ENCODE measurements around the gene PTPRK. TPM values are rescaled to one million over a fixed set of nuclear protein-coding genes. Genes with fewer than 3 reads are reported as not detected.

Gene PTPRK
- total RNA-seq: 13.0 TPM

DNA sequence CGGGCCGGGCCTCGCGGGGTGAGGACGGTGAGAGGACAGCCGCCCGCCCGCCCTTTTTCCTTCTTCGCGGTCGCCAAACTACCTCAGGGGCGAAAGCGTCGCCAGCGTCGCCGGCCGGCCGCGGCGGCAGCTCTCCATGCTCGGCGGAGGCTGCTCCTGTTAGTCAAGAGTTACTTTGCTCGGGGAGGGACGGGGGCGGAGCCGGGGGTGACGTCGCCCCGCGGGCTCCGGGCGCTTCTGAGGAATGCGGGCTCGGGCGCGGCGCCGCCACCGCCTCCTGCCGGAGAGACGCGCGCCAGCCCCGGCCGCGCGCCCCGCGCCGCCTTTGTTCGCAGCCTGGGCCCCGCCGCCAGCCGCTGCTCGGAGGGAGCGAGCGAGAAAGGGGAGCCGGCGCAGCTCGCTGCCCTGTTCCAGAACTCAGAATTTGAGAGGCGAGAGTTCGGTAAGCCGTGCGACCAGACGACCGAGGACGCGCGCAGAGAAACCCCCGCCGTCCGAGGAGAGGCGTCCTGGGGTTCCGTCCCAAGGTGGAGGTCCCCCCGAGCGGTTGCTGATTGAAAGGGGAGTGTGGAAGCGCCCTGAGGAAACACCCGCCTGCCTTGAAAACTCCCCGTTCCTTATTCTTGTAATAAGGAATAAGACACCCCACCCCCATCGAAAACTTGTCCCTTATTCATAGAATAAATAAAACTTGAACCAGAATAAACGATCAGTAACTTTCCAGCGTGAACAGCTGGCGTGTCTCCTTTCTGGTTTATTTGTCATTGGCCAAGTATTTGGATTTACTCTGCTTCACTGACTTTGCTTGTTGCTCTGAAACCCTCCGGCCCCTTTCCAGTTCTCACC lies at the start of gene PTPRK:
Gene PTPRK, minus strand, starts transcription at position 164 of the 846 bp plus-strand sequence. CDS start 241 bp downstream, outside the sequence.
- peak; percentile 98 for ATAC-seq

DNA sequence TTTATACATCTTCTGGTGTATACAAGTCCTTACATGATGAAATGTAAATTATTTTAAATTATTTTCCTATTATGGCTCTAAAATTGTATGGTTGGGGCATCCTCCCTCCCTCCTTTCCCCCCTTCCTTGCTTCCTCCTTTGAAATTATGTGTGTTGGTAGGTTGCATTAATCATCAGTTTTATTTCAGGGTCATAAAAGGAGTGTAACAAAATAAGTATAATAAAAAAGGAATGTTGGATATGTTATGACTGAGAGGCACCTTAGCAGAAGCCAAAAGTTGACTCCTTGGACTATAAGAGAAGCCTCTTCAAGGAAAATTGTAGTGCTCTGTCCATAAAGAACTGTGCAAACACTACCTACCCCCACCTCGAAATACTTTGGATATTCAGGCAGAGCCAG lies 46.6 kb upstream of the PTPRK start:
- ATAC-seq: no peak

DNA sequence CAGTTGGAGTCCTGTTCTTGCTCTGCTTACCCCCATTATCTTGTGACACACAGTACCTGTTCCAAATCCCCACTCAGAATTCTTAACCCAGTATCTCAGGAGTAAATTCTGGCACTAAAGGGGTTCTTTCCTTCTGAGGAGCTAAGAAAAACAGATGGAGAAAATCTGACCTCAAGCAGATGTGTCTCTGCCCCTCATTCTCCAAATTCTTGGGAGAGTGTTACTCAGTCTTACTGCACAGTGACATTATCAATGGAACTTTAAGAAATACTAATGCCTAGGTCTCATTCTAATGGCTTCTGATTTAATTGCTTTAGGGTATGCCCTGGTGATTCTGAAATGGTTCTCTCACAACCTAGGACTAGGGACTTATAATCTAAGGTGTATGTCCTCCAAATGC lies 40.6 kb upstream of the PTPRK start:
- no peak for ATAC-seq

DNA sequence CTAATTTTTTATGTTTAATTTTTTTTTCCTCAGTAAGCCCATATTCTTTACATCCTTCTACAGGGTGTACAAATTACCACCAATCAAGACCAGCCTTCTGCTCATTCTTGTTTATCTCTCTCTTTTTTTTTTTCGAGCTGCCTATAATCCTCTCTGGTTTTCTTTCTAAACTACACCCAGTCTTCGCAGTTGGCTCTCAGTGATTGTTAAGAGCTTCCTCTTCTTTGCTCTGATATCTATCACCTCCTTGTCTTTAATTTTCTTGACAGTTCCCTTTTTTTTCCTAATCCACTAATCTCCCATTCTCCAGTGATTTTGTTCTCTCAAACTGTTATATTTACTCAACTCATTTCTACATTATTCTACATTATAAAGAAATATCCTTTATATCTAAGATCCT lies 38.5 kb upstream of the PTPRK start:
- ATAC-seq: no peak

DNA sequence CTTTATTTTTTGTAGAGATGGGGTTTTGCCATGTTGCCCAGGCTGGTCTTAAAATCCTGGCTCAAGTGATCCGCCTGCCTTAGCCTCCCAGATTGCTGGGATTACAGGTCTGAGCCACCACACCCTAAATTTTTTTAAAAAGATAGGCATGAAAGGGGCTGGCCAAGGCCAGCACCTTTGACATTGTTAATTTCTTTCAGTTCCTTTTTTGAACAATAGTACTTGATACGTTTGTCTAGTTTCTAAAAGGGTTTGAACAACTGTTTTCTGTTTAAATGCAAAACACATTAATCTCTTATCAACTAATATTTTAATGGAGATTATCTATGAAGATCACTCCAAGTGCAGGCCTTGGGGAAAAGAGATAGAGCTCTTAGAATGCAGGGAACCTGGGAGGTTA lies 37.6 kb upstream of the PTPRK start:
- ATAC-seq: no peak

DNA sequence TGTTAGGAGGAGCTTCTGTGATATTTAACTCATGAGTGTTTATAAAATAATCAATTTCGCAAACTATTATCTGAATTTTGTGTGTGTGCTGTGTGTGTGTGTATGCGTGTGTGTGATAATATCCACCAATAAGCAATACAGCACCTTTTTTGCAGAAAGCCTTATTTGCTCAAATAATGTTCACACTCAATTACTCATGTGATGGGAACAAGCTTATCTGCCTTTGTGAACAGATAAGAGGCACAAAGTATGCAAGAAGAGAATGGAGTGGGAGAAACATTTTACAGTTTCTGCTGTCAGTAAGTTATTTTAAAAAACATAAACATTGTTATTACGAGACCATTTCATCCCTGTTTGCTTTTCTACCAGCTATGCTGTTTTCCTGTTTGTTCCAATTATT lies 36.7 kb upstream of the PTPRK start:
- ATAC-seq: no peak

DNA sequence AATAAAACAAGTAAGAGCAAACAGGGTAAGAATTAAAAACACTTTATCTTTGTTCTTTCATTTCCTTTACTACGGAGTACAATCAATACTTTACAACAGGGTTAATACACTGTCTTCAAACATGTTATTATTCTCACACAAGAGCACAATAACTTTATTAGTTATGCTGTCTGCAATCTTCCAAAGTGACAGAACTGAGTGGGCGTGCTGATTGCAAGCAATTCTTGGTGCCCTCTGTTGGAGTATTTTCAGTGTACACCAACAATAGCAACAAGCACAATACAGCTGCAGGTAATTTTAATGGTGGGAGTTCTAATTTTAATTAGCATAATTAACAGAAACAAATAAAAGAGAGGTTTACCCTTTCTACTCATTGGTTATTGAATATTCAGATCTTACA lies 33.9 kb upstream of the PTPRK start:
- ATAC-seq: no peak

DNA sequence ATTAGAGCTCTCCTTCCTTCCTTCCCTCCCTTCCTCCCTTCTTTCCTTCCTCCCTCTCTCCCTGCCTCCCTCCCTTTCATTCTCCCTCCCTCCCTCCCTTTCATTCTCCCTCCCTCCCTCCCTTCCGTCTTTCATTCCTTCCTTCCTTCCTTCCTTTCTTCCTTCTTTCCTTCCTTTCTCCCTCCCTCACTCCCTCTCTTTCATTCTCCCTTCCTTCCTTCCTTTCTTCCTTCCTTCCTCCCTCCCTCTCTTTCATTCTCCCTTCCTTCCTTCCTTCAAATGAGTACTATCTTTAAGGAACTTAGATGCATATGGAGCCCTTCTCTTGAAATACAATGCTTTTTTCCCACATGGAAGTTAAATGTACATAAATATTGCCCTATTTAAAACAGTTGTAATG lies 20.9 kb upstream of the PTPRK start:
- no peak for ATAC-seq

DNA sequence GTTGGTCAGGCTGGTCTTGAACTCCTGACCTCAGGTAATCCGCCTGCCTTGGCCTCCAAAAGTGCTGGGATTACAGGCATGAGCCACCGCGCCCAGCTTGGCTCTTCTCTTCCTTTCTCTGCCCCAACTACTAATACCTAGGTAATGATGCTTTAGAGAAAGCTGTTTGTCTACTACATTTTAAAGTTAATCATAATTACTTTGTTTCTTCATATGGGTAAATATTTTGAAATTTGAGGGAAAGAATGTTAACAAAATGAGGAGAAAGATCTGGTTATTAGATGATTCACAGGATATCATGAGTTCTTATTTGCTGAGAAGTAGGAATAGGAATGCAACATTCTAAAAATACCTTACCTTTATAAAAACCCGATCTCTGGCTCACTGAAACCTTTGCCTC lies 18.4 kb upstream of the PTPRK start:
- ATAC-seq: no peak

DNA sequence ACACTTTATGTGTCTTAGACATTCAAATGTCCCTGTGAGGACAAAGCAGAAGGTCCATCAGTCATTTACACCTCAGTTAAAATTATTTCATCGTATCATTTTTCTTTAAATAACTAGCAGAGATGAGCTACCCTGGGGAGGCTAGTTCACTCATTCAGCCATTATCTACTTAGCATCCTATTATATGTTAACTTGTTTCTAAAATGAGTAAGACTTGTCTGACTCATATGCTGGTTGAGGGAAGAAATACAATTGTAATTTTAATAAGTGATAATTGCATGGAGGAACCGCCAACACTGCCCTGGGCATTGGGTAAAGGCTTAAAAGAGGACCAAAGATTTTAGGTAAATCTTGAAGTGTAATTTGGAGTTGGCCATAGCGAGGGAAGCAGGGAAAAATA lies 12.4 kb upstream of the PTPRK start:
- peak; percentile 55 for ATAC-seq

DNA sequence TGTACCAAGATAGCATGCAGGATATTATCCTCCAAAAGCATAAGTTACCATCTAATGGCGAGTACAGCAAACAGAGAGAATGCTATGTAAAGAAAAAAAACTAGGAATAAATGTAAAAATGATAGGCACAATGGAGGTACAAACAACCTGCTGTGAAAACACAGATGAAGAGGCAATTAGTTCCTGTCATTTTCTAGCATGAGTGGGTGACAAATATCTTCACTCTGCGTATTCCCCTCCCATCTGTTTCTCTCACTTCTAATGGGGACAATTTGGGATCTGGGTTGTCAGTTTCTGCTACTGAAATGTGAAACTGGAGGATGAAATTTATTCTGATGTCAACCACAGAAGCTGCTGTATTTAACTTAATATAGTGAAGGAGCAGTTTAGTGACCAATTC lies 11.7 kb upstream of the PTPRK start:
- ATAC-seq: no peak

DNA sequence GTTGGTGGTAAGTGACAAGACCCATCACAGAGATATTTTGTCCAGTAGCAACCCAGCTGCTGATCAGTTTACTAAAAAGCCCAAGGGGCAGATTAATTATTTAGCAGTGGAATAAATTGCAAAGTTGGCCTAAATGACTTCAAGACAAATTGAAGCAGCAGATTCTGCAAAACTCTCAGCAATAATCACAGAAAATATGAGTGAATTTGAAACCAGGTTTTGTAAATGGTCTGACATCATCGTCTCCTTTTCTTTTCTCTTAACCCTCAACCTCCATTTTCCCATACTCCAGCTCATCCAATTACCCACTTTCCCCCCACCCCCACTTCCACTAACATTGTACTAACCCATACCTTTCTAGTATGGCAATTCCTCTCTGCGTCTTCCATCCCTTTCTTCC lies 11.3 kb upstream of the PTPRK start:
- no peak for ATAC-seq

DNA sequence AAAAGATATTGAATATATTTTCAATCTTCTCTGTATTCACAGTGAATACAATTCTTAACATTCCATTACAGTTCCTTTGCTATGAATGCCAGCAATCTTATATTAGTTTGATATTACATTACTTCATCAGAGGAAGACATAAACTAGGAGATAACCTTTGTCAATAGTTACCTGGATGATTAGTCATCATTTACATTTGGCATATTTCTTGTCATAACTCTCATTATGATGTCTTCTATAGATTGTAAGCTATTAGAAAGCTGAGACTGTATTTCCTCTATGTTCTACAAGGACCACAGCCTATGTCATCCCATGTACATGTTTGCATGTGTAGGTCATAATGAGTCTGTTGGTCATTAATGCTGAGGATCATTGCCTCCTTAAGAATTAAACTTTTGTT lies 7.8 kb upstream of the PTPRK start:
- ATAC-seq: no peak

DNA sequence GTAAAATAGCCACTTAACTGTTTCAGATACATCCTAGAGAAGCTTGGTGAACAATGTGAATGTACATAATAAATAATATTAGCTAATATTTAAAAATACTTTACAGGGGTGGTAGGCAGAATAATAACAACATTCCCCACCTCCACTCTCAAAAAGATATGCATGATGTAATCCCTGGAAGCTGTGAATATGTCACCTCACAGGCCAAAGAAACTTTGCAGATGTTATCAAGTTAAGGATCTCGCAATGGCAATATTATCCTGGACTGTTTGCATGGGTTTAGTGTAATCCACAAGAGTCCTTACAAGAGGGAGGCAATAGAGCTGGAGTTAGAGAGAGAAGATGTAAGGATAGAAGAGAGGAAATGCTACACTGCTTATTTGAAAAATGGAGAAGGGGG lies 7.0 kb upstream of the PTPRK start:
- no peak for ATAC-seq

DNA sequence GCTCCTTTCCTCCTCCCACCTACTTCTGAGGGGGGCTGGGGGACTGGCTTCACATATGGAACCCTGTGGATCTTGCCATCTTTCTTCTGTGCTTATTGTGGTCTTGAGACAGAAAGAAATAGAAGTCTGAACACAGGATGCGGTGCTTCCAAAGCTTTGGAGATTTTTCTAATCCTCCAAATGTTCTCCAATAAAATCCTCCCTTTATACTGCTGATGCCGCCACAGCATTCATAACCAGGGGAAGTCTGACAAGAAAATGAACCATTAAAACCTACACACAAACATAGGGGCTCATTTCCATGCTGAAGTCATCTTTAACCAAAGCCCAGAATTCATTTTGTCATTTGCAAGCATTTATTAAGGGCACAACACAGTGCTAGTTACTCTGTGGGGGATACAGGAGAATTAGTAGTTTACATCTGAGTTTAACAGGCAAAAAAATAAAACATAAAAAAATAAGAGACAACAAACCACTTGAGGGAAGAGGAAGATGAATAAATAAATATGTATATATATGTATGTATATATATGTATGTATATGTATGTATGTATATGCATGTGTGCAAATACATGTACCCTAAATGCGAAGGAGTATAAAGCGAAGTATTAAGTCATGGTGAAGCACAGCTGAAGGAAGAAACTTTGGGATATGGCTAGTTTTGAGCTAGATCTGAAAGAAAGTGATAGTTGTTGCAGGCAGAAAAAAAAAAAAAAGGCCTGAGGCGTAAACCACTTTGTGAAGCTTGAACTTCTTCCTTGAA lies 5.9 kb upstream of the PTPRK start:
- no peak for ATAC-seq

DNA sequence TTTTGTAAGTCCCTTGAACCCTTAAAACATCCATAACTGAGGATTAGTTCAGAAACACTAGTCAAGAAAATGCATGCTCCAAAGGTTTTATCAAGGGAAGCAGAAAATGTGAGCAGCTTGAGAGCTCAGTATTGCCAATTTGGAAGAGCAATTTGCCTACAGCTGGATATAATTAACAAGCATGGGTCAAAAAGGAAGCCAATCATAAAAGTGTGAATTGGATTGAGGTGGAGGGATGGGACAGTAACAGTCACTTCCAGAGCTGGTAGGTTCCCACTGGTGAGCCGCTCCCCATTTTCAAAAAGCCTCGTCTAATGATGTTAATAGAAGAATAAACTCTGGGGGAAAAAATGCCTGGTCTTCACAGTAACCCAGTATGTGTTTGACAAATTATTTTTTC lies 5.0 kb upstream of the PTPRK start:
- no peak for ATAC-seq

DNA sequence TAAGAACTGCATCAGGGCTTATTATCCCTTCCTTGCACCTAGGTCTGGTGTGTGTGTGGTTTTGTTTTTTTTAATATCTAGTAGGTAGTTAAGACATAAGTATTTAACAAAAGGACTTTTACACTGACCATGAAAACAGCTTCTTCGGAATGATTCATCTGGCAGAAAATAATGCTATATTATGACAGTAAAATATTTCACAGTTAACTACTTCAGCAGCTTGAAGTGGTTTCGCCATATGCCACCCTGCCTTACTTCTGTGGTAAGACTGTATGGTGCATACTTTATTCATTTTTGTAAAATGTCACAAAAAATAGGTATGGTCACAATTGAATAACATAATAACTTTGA lies 858 bp upstream of the PTPRK start:
- no peak for ATAC-seq

DNA sequence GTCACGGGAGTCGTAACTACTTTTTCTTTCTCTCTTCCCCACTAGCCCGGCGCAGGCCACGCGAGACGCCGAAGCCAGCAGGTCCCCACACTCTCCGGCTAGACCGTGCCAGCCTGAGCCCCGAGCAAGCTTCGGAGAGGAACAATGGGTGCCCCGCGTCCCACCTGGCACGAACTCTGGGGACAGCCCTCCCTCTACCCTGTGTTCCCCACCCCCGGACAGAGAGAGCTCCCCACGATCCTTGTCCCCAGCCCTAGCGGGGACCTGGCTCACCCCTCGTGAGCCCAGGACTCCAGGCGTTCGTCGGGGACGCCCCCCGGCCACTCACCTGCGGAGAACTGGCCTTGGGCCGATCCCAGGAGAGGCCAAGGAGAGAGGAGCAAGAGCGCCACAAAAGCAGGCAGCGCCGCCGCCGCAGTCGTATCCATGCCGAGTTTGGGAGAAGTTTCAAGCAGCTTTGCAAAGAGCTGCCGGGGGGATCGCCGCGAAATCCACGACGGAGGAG lies 416 bp downstream of the PTPRK start:
- peak; percentile 62 for ATAC-seq

DNA sequence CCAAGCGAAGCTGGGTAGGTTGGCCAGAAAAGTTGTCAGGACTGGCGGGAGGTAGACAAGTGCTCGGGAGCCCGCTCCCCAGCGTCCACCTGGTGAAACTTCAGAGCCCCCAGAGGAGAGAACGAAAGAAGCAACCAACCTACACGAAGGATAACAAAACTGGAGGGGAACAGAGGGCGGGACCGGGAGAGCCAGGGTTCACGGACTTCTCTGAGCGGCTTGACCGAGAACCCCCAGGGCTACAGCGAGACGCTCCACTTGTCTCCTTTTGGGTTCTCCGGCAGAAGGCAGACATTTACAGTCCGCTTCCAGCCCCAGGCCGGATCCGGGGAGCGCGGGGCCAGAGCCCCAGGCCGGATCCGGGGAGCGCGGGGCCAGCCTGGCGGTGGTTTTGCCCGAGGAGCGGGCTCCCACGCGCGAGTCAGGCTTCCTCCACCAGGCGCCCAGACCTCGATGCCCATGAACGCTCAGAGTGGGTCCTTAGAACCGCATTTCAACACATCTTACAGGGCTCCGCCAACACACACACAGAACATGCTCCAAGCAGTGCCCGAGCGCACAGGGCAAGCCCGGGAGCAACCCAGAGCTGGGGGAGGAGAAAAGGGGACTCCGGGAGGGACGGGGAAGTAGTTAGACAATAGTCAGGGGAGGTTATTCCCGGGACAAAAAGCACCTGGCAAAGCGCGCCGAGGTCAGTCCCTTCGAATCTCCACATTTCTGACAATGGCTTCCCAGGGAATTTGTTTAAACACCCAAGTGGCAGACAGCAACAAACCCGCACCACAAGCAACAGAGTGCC lies 1.1 kb downstream of the PTPRK start:
- ATAC-seq: peak; percentile 47

DNA sequence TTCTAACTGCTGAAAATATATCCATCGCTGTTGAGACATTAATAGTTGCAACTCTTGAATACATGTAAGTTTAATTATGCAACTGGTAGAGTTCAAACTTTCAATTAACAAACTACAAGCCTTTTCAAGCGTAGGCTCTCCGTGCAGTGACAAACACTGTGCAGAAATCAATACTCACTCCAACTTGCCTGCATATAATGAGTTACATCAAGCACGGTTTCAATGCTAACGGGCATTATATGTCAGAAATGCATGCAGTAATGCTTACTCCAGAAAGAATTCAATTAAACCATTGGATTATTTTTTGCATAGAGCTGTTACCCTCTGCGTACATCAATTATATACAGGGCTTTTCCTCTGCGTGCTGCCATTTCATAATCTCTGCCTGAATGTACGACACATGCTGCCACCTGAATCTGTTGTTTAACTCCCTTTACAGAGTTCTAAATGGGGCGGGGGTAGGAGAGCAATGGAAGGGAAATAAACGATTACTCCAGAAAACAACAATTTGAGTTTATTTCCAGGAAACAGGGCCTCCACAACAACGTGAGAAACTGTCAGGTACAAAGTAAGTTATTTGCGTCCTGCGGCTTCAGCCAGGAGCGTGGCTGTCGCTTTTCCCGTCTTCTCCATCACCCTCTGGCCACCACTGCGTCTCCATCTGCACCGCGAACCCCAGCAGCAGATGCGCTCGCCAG lies 1.8 kb downstream of the PTPRK start:
- ATAC-seq: no peak

DNA sequence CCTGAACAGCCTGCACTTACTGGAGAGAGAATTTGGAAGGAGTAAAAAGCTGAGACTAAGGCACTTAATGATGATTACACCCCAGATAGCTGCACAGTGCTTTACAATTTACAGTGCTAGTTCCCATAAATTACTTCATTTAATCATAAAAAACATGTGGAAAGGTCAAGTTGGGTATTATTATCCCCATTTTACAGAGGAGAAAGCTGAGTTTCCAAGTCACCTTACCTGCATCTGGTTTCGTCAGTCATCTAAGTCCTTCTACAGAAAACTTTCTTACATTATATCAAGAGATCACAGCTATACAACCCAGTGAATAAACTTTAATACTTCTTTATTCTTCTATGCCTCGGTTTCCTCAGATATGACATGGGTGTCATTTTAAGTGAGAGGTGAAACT lies 3.3 kb downstream of the PTPRK start:
- ATAC-seq: no peak

DNA sequence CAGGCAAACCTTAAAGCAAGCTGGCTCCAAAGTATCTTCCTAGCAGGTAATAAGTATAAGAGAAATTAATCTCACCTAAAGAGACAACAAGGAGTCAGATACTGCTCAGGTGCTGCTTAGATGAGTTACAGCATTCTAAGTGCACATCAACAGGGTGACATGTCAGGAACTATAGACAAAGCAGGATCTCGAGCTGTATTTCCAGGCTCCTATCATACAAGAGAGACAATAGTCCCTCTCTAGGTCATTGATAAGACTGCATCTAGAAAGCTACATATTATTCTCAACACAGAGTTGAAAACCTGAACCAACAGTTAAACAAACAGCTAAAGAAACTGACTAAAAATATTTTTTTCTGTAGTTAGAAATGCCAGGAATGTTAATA lies 3.9 kb downstream of the PTPRK start:
- no peak for ATAC-seq
